ENCODE data around the gene DTL. TPM values are rescaled to one million over a fixed set of nuclear protein-coding genes. Genes with fewer than 3 reads are reported as not detected.
A peak's percentile ranks its signal among the peaks of the same experiment; 100 is the strongest.

The DTL gene
- total RNA-seq, 1 donor from 2014 or later: 6.3 TPM

GRCh38 chr1:212074856-212075255 lies 39.3 kb downstream of the DTL start:
- H3K27me3 Mint-ChIP-seq (ENCODE audit: low read depth, unreplicated experiment): no peaks in the 10 kb centered on the region
- no peaks in the 10 kb centered on the region for H3K36me3 Mint-ChIP-seq (ENCODE audit: low read depth, unreplicated experiment)

GRCh38 chr1:212077028-212077427 lies 41.5 kb downstream of the DTL start:
- no peaks in the 10 kb centered on the region for H3K9me3 ChIP-seq (ENCODE audit: insufficient read depth, low read depth, low read length)

More at GRCh38 chr1:212074856-212075255, 39.3 kb downstream of the DTL start:
- H3K4me3 ChIP-seq (ENCODE audit: insufficient read depth, low read depth, low read length): no peak overlapping the region
- peaks cover 3% of the 10 kb centered on the region for H3K4me1 Mint-ChIP-seq (ENCODE audit: low read depth, unreplicated experiment)
- no peak for DNase-seq (ENCODE audit: low read depth)
- no peak overlapping the region for H3K27ac ChIP-seq (ENCODE audit: low read depth, low read length)
- H2AFZ ChIP-seq (ENCODE audit: low read depth, low read length): no peak overlapping the region
- no peaks in the 10 kb centered on the region for H3K79me2 ChIP-seq (ENCODE audit: insufficient read depth, low read length)
- no peaks in the 10 kb centered on the region for H3K27me3 ChIP-seq (ENCODE audit: insufficient read depth, low read length)
- no peak overlapping the region for H3K4me3 Mint-ChIP-seq (ENCODE audit: unreplicated experiment)
- H3K27ac Mint-ChIP-seq (ENCODE audit: unreplicated experiment): no peak overlapping the region
- H3K9me3 Mint-ChIP-seq (ENCODE audit: unreplicated experiment): no peaks in the 10 kb centered on the region
- FAIRE-seq: no peak
- H3K4me1 ChIP-seq (ENCODE audit: insufficient read depth, low read length): no peaks in the 10 kb centered on the region
- TF ChIP-seq CTCF (IDR thresholded peaks at IDR 0.05; ENCODE audit: insufficient read depth, low read depth, low read length) (no peak), EZH2 (IDR thresholded peaks at IDR 0.05; ENCODE audit: insufficient read depth, low read length) (no peak)
- no peaks in the 10 kb centered on the region for H4K20me1 ChIP-seq (ENCODE audit: insufficient read depth, low read length)
- no peaks in the 10 kb centered on the region for H3K9me3 ChIP-seq (ENCODE audit: insufficient read depth, low read depth, low read length)
- H3K4me2 ChIP-seq (ENCODE audit: low read length): no peak overlapping the region
- H3K36me3 ChIP-seq (ENCODE audit: insufficient read depth, low read length): peaks cover 5% of the 10 kb centered on the region
- H3K9ac ChIP-seq (ENCODE audit: low read length): no peak overlapping the region

More at GRCh38 chr1:212077028-212077427, 41.5 kb downstream of the DTL start:
- peaks cover 7% of the 10 kb centered on the region for H3K36me3 ChIP-seq (ENCODE audit: insufficient read depth, low read length)
- FAIRE-seq: no peak
- Mint-ChIP-seq H3K27ac (ENCODE audit: unreplicated experiment) (no peak overlapping the region), H3K9me3 (ENCODE audit: unreplicated experiment) (no peaks in the 10 kb centered on the region), H3K4me1 (ENCODE audit: low read depth, unreplicated experiment) (peaks cover 3% of the 10 kb centered on the region), H3K4me3 (ENCODE audit: unreplicated experiment) (no peak overlapping the region), H3K27me3 (ENCODE audit: low read depth, unreplicated experiment) (no peaks in the 10 kb centered on the region), H3K36me3 (ENCODE audit: low read depth, unreplicated experiment) (no peaks in the 10 kb centered on the region)
- H3K27me3 ChIP-seq (ENCODE audit: insufficient read depth, low read length): no peaks in the 10 kb centered on the region
- no peak overlapping the region for H3K4me2 ChIP-seq (ENCODE audit: low read length)
- no peak overlapping the region for H3K4me3 ChIP-seq (ENCODE audit: insufficient read depth, low read depth, low read length)
- no peak overlapping the region for H3K27ac ChIP-seq (ENCODE audit: low read depth, low read length)
- peak; percentile 2 for DNase-seq (ENCODE audit: low read depth)
- no peaks in the 10 kb centered on the region for H4K20me1 ChIP-seq (ENCODE audit: insufficient read depth, low read length)
- no peaks in the 10 kb centered on the region for H3K79me2 ChIP-seq (ENCODE audit: insufficient read depth, low read length)
- TF ChIP-seq CTCF (IDR thresholded peaks at IDR 0.05; ENCODE audit: insufficient read depth, low read depth, low read length) (no peak), EZH2 (IDR thresholded peaks at IDR 0.05; ENCODE audit: insufficient read depth, low read length) (no peak)
- no peak overlapping the region for H3K9ac ChIP-seq (ENCODE audit: low read length)
- no peak overlapping the region for H2AFZ ChIP-seq (ENCODE audit: low read depth, low read length)
- H3K4me1 ChIP-seq (ENCODE audit: insufficient read depth, low read length): no peaks in the 10 kb centered on the region

All from astrocyte (in vitro differentiated cells and primary cell).